Keratinocyte (primary cell): Measurements from ENCODE around the gene SDK1. TPM values are rescaled to one million over a fixed set of nuclear protein-coding genes. Genes with fewer than 3 reads are reported as not detected.

Experiments
- DNase-seq: peaks from one replicate; pipeline ENCODE4 v3.0.0-alpha.2; 2011; ENCODE audit warnings: low read depth, missing footprints, low spot score
- FAIRE-seq: peaks from 2 replicates; lab custom pipeline; 2011; peaks lifted over from hg19 to GRCh38; lab: Jason Lieb, UNC
- H2AFZ ChIP-seq: 2 replicates; pipeline ENCODE4 v1.6.0; 2012; ENCODE audit warnings: low read length, control low read depth, inconsistent platforms; ENCODE audit not compliant: control insufficient read depth
- H3K27ac ChIP-seq: 2 replicates; pipeline ENCODE4 v1.5.1; 2011; ENCODE audit warnings: low read length; ENCODE audit not compliant: control insufficient read depth, insufficient read depth
- H3K27me3 ChIP-seq: 3 replicates; pipeline ENCODE4 v1.6.0; 2011; ENCODE audit warnings: low read length; ENCODE audit not compliant: control insufficient read depth, insufficient read depth; ENCODE audit errors: extremely low read depth
- H3K36me3 ChIP-seq, 2 experiments: 2 replicates in 1 of 2; 3 replicates in 1 of 2; pipeline ENCODE4 v1.5.1; 2011; ENCODE audit warnings: low read length in 2 of 2, mild to moderate bottlenecking in 1 of 2; ENCODE audit not compliant: control insufficient read depth in 2 of 2, insufficient read depth in 2 of 2; ENCODE audit errors: extremely low read depth in 1 of 2
- H3K4me1 ChIP-seq: 3 replicates; pipeline ENCODE4 v1.5.1; 2011; ENCODE audit warnings: low read length; ENCODE audit not compliant: control insufficient read depth, insufficient read depth; ENCODE audit errors: extremely low read depth
- H3K4me2 ChIP-seq: 3 replicates; pipeline ENCODE4 v1.6.0; 2011; ENCODE audit warnings: low read depth, low read length; ENCODE audit not compliant: control insufficient read depth, insufficient read depth; ENCODE audit errors: extremely low read depth
- H3K4me3 ChIP-seq, 3 experiments: fragments of 200-600 bp in 1 of 3; sonication (generic) in 1 of 3; 2 replicates in 2 of 3; 3 replicates in 1 of 3; pipeline ENCODE4 v1.5.1; 2011 to 2016; ENCODE audit warnings: low read length in 3 of 3, mild to moderate bottlenecking in 3 of 3, control low read depth in 2 of 3, inconsistent platforms in 1 of 3, low read depth in 1 of 3, mixed read lengths in 1 of 3, mixed run types in 1 of 3, moderate library complexity in 1 of 3; ENCODE audit not compliant: control insufficient read depth in 2 of 3, insufficient read depth in 2 of 3; ENCODE audit errors: extremely low read depth in 1 of 3
- H3K79me2 ChIP-seq: 2 replicates; pipeline ENCODE4 v1.6.0; 2012; ENCODE audit warnings: low read length; ENCODE audit not compliant: control insufficient read depth, insufficient read depth
- H3K9ac ChIP-seq: 3 replicates; pipeline ENCODE4 v1.6.0; 2011; ENCODE audit warnings: low read length; ENCODE audit not compliant: control insufficient read depth, insufficient read depth; ENCODE audit errors: extremely low read depth
- H3K9me1 ChIP-seq: 3 replicates; pipeline ENCODE4 v1.6.0; 2011; ENCODE audit warnings: low read length; ENCODE audit not compliant: control insufficient read depth, insufficient read depth; ENCODE audit errors: extremely low read depth
- H3K9me3 ChIP-seq: 2 replicates; pipeline ENCODE4 v1.5.1; 2012; ENCODE audit warnings: low read depth, low read length; ENCODE audit not compliant: control insufficient read depth
- H4K20me1 ChIP-seq: 3 replicates; pipeline ENCODE4 v1.6.0; 2011; ENCODE audit warnings: low read length; ENCODE audit not compliant: control insufficient read depth, insufficient read depth; ENCODE audit errors: extremely low read depth
- EZH2 ChIP-seq: IDR thresholded peaks from one replicate; pipeline ENCODE4 v1.6.1; 2012; ENCODE audit warnings: inconsistent platforms, mild to moderate bottlenecking, low read length, moderate library complexity
- dilution Hi-C: fragments of 300-500 bp; cut with MboI; formaldehyde crosslinking; loops from one replicate; pipeline ENCODE4 v1.7.0; 2020; ENCODE audit warnings: low sequenced_read_pairs; ENCODE audit not compliant: extremely low pct_ligation_motif_present
- polyA plus RNA-seq, 5 experiments: library from polyadenylated mRNA; depleted of rRNA in 3 of 5; stranded (reverse) in 3 of 5; stranded (forward) in 1 of 5; unstranded in 1 of 5; fragments of >200 nt; gene quantifications; 1 replicate in 1 of 5; 2 replicates in 3 of 5; 3 replicates in 1 of 5; pipeline versions ENCODE4 v1.2.1 to v1.2.3, GENCODE V29; 2011 to 2012; ENCODE audit warnings: missing spikeins in 2 of 5, low read depth in 1 of 5, low replicate concordance in 1 of 5
- TF ChIP-seq, protein P1 (sequence below), 3 experiments: IDR thresholded peaks in 1 of 3; conservative IDR thresholded peaks in 1 of 3; optimal IDR thresholded peaks in 1 of 3; 2 replicates in 2 of 3; 3 replicates in 1 of 3; pipeline versions ENCODE3 to v1.5.1; 2011; ENCODE audit warnings: low read length in 3 of 3, mild to moderate bottlenecking in 3 of 3, moderate library complexity in 2 of 3, control low read depth in 1 of 3, inconsistent platforms in 1 of 3; ENCODE audit not compliant: insufficient read depth in 2 of 3; ENCODE audit errors: extremely low read depth in 1 of 3

The SDK1 gene
- polyA plus RNA-seq, 1 donor (not counting 4 experiments of a cell fraction or from before 2014, with no cell fraction given) = 0.66 TPM

DNA sequence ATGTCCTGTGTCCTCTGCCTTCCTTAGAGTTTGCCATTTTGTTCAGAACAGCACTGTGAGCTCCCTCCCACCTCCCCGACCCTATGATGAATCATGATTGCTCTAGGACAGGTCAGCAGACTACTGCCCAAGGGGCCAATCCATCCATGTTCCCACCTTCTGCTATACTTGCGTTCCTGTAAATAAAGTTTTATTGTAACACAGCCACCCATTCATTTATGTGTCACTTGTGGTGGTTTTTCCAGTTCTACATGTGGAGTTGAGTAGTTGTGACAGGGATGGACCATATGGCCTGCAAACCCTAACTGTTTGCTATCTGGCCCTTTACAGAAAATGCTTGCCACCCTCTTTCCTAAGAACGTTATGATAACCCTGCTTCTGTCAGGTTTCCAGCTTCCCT is 387.8 kb downstream of the SDK1 start:
- H2AFZ ChIP-seq = no peak overlapping the region
- H3K9me1 ChIP-seq = no peaks in the 10 kb centered on the region
- no peaks in the 10 kb centered on the region for H3K4me1 ChIP-seq
- no peak overlapping the region for H3K9ac ChIP-seq
- H3K79me2 ChIP-seq = no peaks in the 10 kb centered on the region
- no peaks in the 10 kb centered on the region for H3K9me3 ChIP-seq
- H3K27me3 ChIP-seq = no peaks in the 10 kb centered on the region
- no peak for FAIRE-seq
- no peaks in the 10 kb centered on the region for H4K20me1 ChIP-seq
- TF ChIP-seq, protein P1, sequence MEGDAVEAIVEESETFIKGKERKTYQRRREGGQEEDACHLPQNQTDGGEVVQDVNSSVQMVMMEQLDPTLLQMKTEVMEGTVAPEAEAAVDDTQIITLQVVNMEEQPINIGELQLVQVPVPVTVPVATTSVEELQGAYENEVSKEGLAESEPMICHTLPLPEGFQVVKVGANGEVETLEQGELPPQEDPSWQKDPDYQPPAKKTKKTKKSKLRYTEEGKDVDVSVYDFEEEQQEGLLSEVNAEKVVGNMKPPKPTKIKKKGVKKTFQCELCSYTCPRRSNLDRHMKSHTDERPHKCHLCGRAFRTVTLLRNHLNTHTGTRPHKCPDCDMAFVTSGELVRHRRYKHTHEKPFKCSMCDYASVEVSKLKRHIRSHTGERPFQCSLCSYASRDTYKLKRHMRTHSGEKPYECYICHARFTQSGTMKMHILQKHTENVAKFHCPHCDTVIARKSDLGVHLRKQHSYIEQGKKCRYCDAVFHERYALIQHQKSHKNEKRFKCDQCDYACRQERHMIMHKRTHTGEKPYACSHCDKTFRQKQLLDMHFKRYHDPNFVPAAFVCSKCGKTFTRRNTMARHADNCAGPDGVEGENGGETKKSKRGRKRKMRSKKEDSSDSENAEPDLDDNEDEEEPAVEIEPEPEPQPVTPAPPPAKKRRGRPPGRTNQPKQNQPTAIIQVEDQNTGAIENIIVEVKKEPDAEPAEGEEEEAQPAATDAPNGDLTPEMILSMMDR (optimal IDR thresholded peaks at IDR 0.05 in 1 of 3, IDR thresholded peaks at IDR 0.05 in 1 of 3, conservative IDR thresholded peaks at IDR 0.05 in 1 of 3; ENCODE audit: extremely low read depth in 1 of 3, insufficient read depth in 2 of 3, low read length in 3 of 3) = no peak
- TF ChIP-seq EZH2 = no peak
- DNase-seq = no peak
- no peak overlapping the region for H3K27ac ChIP-seq
- dilution Hi-C loops = no loop called here
- H3K4me3 ChIP-seq = no peak overlapping the region
- H3K36me3 ChIP-seq = no peaks in the 10 kb centered on the region
- no peak overlapping the region for H3K4me2 ChIP-seq

DNA sequence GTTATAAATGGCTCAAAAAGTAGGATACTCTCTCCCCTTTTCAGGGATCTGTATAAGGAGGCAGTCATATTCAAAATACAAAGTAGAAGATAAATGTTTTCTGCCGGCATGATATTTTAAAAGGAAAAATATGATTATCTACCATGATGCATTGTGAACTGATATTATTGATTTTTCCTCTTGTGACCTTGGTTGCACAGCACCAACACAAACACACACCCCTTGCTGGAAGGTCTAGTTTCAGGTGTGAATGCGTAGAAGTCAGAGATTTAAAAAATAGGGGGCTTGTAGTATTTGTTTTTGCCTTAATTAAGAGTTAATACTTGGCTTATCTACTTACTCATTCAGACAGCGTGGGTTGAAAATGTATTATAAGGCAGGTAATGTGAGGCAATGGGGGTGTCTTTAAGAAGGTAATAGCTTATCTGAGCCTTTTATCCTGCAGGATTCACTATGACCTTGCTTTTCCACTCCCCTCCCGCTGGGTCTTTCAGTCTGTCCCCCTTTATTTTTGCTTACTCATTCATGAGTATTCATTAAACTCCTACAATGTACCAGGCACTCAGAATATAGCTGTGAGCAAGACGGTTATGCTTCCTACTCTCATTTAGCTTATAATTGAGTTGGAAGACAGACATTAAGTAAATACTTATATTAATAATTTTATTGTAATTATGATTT is 390.6 kb downstream of the SDK1 start:
- Histone ChIP-seq H4K20me1 (no peaks in the 10 kb centered on the region), H3K9ac (no peak overlapping the region), H3K4me3 (no peak overlapping the region), H3K27ac (no peak overlapping the region), H3K27me3 (no peaks in the 10 kb centered on the region), H3K36me3 (no peaks in the 10 kb centered on the region), H3K9me3 (no peaks in the 10 kb centered on the region), H3K9me1 (no peaks in the 10 kb centered on the region), H3K4me1 (no peaks in the 10 kb centered on the region), H3K79me2 (no peaks in the 10 kb centered on the region), H3K4me2 (no peak overlapping the region), H2AFZ (no peak overlapping the region)
- DNase-seq = no peak
- FAIRE-seq = no peak
- dilution Hi-C loops = no loop called here
- TF ChIP-seq, protein P1 (optimal IDR thresholded peaks at IDR 0.05 in 1 of 3, IDR thresholded peaks at IDR 0.05 in 1 of 3, conservative IDR thresholded peaks at IDR 0.05 in 1 of 3; ENCODE audit: extremely low read depth in 1 of 3, insufficient read depth in 2 of 3, low read length in 3 of 3) = no peak
- no peak for TF ChIP-seq EZH2
